HFFc6 (cell line): ENCODE data around the gene ENOPH1. TPM values are rescaled to one million over a fixed set of nuclear protein-coding genes. Genes with fewer than 3 reads are reported as not detected.
"Not testable (repeated sequence)": the region's sequence is repeated elsewhere in the genome, so short reads cannot be mapped to it uniquely, and the experiment has no call there.

Source experiments
- DNase-seq: peaks from one replicate; pipeline ENCODE4 v3.0.0-alpha.2; 2018
- H3K27ac Mint-ChIP-seq: 2 replicates; pipeline ENCODE4 v1.8.0; 2020; ENCODE audit warnings: mild to moderate bottlenecking, mixed read lengths
- H3K27me3 Mint-ChIP-seq: 2 replicates; pipeline ENCODE4 v1.8.0; 2021; ENCODE audit warnings: mild to moderate bottlenecking, moderate library complexity, mixed read lengths; ENCODE audit not compliant: insufficient read depth
- H3K36me3 Mint-ChIP-seq: 2 replicates; pipeline ENCODE4 v1.8.0; 2021; ENCODE audit warnings: low read depth, mixed read lengths
- H3K4me1 Mint-ChIP-seq: 2 replicates; pipeline ENCODE4 v1.8.0; 2020; ENCODE audit warnings: low read depth, mixed read lengths
- H3K4me3 Mint-ChIP-seq: 2 replicates; pipeline ENCODE4 v1.8.0; 2020; ENCODE audit warnings: mild to moderate bottlenecking, moderate library complexity, mixed read lengths
- H3K9me3 Mint-ChIP-seq: 2 replicates; pipeline ENCODE4 v1.8.0; 2020; ENCODE audit warnings: mild to moderate bottlenecking, mixed read lengths
- CTCF ChIP-seq: fragments of 200-600 bp; sonication (generic); IDR thresholded peaks from 2 replicates; pipeline ENCODE4 v1.5.0; 2021; ENCODE audit warnings: antibody characterized with exemption, mild to moderate bottlenecking
- total RNA-seq, 6 experiments: library from RNA; stranded (reverse); fragmentation: NEBNext Ultra II Directional; extraction: Animal tissue kit (Norgen Biotek cat#: 25700); gene quantifications; 2 replicates in 1 of 6; 3 replicates in 5 of 6; pipeline ENCODE4 v1.2.3, GENCODE V29; 2021

ENOPH1 gene
- total RNA-seq, 6 experiments from 2014 or later, result 30.5 to 39.8 (median 33.5) TPM

- H3K9me3 Mint-ChIP-seq, result no peaks in the 10 kb centered on the region
- peaks cover 8% of the 10 kb centered on the region; the same call in 1 of the 2 replicates for H3K27me3 Mint-ChIP-seq
- no peak overlapping the region for H3K4me3 Mint-ChIP-seq
- no peak for DNase-seq
- no peak for TF ChIP-seq CTCF
- no peaks in the 10 kb centered on the region; the same call in 1 of the 2 replicates for H3K36me3 Mint-ChIP-seq
- H3K4me1 Mint-ChIP-seq, result peaks cover 14% of the 10 kb centered on the region
- H3K27ac Mint-ChIP-seq, result no peak overlapping the region
Measured at GRCh38 chr4:82473621-82474164, 43.3 kb downstream of the ENOPH1 start.

- not testable (repeated sequence) for H3K27ac Mint-ChIP-seq, H3K4me1 Mint-ChIP-seq, H3K9me3 Mint-ChIP-seq, DNase-seq, H3K4me3 Mint-ChIP-seq, H3K36me3 Mint-ChIP-seq
- H3K27me3 Mint-ChIP-seq, result peaks cover 12% of the 10 kb centered on the region; the same call in 1 of the 2 replicates
Measured at GRCh38 chr4:82475931-82476330, 45.5 kb downstream of the ENOPH1 start.

GRCh38 chr4:82477469-82477868 is 47.1 kb downstream of the ENOPH1 start:
- H3K27ac Mint-ChIP-seq, H3K4me1 Mint-ChIP-seq, H3K36me3 Mint-ChIP-seq, DNase-seq, H3K9me3 Mint-ChIP-seq, H3K4me3 Mint-ChIP-seq: not testable (repeated sequence)
- peaks cover 16% of the 10 kb centered on the region for H3K27me3 Mint-ChIP-seq

DNA sequence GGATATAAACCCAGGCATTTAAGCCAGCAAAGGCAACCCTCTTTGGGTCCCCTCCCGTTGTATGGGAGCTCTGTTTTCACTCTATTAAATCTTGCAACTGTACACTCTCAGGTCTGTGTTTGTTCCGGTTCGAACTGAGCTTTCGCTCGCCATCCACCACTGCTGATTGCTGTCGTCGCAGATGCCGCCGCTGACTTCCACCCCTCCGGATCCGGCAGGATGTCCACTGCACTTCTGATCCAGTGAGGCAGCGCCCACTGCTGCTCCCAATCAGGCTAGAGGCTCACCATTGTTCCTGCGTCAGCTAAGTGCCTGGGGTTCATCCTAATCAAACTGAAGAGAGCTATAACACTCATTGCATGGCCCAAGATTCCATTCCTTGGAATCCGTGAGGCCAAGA is 49.2 kb downstream of the ENOPH1 start:
- peaks cover 16% of the 10 kb centered on the region for H3K27me3 Mint-ChIP-seq
- H3K27ac Mint-ChIP-seq, result no peak overlapping the region
- H3K4me3 Mint-ChIP-seq, result no peak overlapping the region
- TF ChIP-seq CTCF, result no peak
- no peaks in the 10 kb centered on the region for H3K9me3 Mint-ChIP-seq
- no peaks in the 10 kb centered on the region for H3K4me1 Mint-ChIP-seq
- no peak for DNase-seq
- H3K36me3 Mint-ChIP-seq, result no peaks in the 10 kb centered on the region

DNA sequence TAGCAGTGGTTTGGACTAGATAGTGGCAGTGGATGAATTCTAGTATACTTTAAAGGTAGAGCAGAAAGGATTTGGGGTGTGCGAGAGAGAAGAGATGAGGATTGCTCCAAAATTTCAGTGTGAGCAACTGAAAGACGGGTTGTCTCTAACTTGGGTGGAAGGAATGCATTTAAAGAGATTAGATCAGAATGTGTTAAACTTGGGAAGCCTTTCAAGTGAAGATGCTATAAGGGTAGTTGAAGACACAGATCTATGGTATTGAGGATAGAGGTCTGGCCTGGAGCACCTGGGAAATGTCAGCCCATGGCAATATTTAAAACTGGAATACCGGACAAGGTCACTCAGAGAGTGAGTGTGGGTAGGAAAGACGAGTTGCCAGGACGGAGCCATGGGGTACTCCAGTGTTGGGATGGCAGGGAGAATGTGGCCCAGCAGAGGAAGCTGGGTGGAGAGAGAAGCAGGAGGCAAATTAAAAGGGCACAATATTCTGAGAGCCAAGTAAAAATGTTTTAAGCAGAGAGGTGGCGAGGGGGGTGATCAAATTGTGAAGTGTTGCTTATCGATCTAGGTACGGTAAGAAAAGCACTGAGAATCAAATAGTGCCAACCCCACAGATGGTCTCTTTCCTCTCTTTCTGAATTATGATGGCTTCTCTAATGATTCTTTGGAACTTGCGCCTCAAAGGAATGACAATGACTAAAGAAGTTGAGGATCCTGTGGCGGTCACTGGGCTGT is 50.5 kb downstream of the ENOPH1 start:
- Mint-ChIP-seq H3K27me3 (peaks cover 19% of the 10 kb centered on the region), H3K9me3 (no peaks in the 10 kb centered on the region), H3K4me3 (no peak overlapping the region), H3K27ac (no peak overlapping the region), H3K36me3 (no peaks in the 10 kb centered on the region), H3K4me1 (no peaks in the 10 kb centered on the region)
- TF ChIP-seq CTCF, result no peak
- no peak for DNase-seq

GRCh38 chr4:82481506-82481840 is 51.1 kb downstream of the ENOPH1 start:
- H3K27ac Mint-ChIP-seq, result no peak overlapping the region
- H3K4me1 Mint-ChIP-seq, result no peaks in the 10 kb centered on the region
- no peaks in the 10 kb centered on the region for H3K9me3 Mint-ChIP-seq
- no peaks in the 10 kb centered on the region for H3K36me3 Mint-ChIP-seq
- no peak overlapping the region for H3K4me3 Mint-ChIP-seq
- no peak for DNase-seq
- no peak for TF ChIP-seq CTCF
- H3K27me3 Mint-ChIP-seq, result peaks cover 19% of the 10 kb centered on the region
